Measurements from ENCODE around the gene VAV3.

- no peak for TF ChIP-seq EZH2 (IDR thresholded peaks at IDR 0.05; ENCODE audit: insufficient read depth, low read length)
- TF ChIP-seq, protein P1, sequence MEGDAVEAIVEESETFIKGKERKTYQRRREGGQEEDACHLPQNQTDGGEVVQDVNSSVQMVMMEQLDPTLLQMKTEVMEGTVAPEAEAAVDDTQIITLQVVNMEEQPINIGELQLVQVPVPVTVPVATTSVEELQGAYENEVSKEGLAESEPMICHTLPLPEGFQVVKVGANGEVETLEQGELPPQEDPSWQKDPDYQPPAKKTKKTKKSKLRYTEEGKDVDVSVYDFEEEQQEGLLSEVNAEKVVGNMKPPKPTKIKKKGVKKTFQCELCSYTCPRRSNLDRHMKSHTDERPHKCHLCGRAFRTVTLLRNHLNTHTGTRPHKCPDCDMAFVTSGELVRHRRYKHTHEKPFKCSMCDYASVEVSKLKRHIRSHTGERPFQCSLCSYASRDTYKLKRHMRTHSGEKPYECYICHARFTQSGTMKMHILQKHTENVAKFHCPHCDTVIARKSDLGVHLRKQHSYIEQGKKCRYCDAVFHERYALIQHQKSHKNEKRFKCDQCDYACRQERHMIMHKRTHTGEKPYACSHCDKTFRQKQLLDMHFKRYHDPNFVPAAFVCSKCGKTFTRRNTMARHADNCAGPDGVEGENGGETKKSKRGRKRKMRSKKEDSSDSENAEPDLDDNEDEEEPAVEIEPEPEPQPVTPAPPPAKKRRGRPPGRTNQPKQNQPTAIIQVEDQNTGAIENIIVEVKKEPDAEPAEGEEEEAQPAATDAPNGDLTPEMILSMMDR (IDR thresholded peaks at IDR 0.05; ENCODE audit: insufficient read depth, low read depth, low read length), result no peak
Observed at GRCh38 chr1:107940701-107941100, 24.3 kb downstream of the VAV3 start.

Data from astrocyte (in vitro differentiated cells and primary cell).